GM12878 (cell line): Measurements from ENCODE around the gene CD34.
A peak's percentile ranks its signal among the peaks of the same experiment; 100 is the strongest.

Source experiments
- BCL3 ChIP-seq: IDR thresholded peaks from 2 replicates; pipeline ENCODE4 v1.6.1; 2011; ENCODE audit warnings: borderline replicate concordance, low read depth, mild to moderate bottlenecking, moderate library complexity, low read length; ENCODE audit not compliant: insufficient read depth, poor library complexity, severe bottlenecking
- BHLHE40 ChIP-seq, 2 experiments: fragments of 450-650 bp in 1 of 2; IDR thresholded peaks; 2 replicates each; pipeline ENCODE4 v1.6.1; 2011 to 2017; ENCODE audit warnings: low read depth in 2 of 2, borderline replicate concordance in 1 of 2, improper control_type of control experiment in 1 of 2, low read length in 1 of 2, mild to moderate bottlenecking in 1 of 2
- CTCF ChIP-seq, 3 experiments: IDR thresholded peaks in 2 of 3; conservative IDR thresholded peaks in 1 of 3; 2 replicates each; pipeline ENCODE4 v1.5.1; 2011; ENCODE audit warnings: low read depth in 3 of 3, low read length in 3 of 3, mild to moderate bottlenecking in 3 of 3, control low read depth in 2 of 3, moderate library complexity in 2 of 3, inconsistent platforms in 1 of 3, mixed read lengths in 1 of 3; ENCODE audit not compliant: control insufficient read depth in 2 of 3, insufficient read depth in 1 of 3; ENCODE audit errors: extremely low read depth in 1 of 3
- E2F4 ChIP-seq: IDR thresholded peaks from 2 replicates; pipeline ENCODE4 v1.6.1; 2012; ENCODE audit warnings: low read depth, low read length, improper control_type of control experiment
- EP300 ChIP-seq, 2 experiments: fragments of 150-350 bp in 1 of 2; IDR thresholded peaks; 2 replicates each; pipeline ENCODE4 v1.6.1; 2011 to 2012; ENCODE audit warnings: low read depth in 2 of 2, low read length in 2 of 2, borderline replicate concordance in 1 of 2, improper control_type of control experiment in 1 of 2, inconsistent platforms in 1 of 2; ENCODE audit not compliant: control insufficient read depth in 1 of 2
- IKZF1 ChIP-seq: fragments of 450-650 bp; conservative IDR thresholded peaks from 2 replicates; pipeline ENCODE4 v1.6.1; 2017; ENCODE audit warnings: antibody characterized with exemption, mild to moderate bottlenecking
- POLR2A ChIP-seq: IDR thresholded peaks from 2 replicates; pipeline ENCODE4 v1.6.1; 2011; ENCODE audit warnings: low read depth, mild to moderate bottlenecking, low read length
- SREBF2 ChIP-seq: IDR thresholded peaks from 2 replicates; pipeline ENCODE4 v1.6.1; 2012; ENCODE audit warnings: mild to moderate bottlenecking, low read length
- ZNF274 ChIP-seq: IDR thresholded peaks from one replicate; pipeline ENCODE4 v1.8.0; 2011; ENCODE audit not compliant: insufficient read length, insufficient read depth

GRCh38 chr1:207897188-207897587, 13.7 kb downstream of the CD34 start:
- TF ChIP-seq CTCF (IDR thresholded peaks at IDR 0.05 in 2 of 3, conservative IDR thresholded peaks at IDR 0.05 in 1 of 3; ENCODE audit: control insufficient read depth in 2 of 3, extremely low read depth in 1 of 3, insufficient read depth in 1 of 3, low read depth in 3 of 3, low read length in 3 of 3) (peak in 2 of 3 experiments; percentile 29 to 39; a peak in 4 of 6 replicates), E2F4 (no peak), SREBF2 (no peak), POLR2A (no peak), ZNF274 (no peak), BHLHE40 (IDR thresholded peaks at IDR 0.05; ENCODE audit: borderline replicate concordance in 1 of 2, low read depth in 2 of 2, low read length in 1 of 2) (no peak), IKZF1 (no peak), BCL3 (no peak), EP300 (IDR thresholded peaks at IDR 0.05; ENCODE audit: borderline replicate concordance in 1 of 2, control insufficient read depth in 1 of 2, low read depth in 2 of 2, low read length in 2 of 2) (no peak)
